ENCODE data around the gene MRPL36. TPM values are rescaled to one million over a fixed set of nuclear protein-coding genes. Genes with fewer than 3 reads are reported as not detected.

Gene MRPL36
- total RNA-seq, 1 experiment from 2014 or later = 61.2 TPM

- TF ChIP-seq STAT6 (CRISPR knock-in tag; conservative IDR thresholded peaks at IDR 0.05; ENCODE audit: low read depth) = no peak
- TF ChIP-seq, protein P1, sequence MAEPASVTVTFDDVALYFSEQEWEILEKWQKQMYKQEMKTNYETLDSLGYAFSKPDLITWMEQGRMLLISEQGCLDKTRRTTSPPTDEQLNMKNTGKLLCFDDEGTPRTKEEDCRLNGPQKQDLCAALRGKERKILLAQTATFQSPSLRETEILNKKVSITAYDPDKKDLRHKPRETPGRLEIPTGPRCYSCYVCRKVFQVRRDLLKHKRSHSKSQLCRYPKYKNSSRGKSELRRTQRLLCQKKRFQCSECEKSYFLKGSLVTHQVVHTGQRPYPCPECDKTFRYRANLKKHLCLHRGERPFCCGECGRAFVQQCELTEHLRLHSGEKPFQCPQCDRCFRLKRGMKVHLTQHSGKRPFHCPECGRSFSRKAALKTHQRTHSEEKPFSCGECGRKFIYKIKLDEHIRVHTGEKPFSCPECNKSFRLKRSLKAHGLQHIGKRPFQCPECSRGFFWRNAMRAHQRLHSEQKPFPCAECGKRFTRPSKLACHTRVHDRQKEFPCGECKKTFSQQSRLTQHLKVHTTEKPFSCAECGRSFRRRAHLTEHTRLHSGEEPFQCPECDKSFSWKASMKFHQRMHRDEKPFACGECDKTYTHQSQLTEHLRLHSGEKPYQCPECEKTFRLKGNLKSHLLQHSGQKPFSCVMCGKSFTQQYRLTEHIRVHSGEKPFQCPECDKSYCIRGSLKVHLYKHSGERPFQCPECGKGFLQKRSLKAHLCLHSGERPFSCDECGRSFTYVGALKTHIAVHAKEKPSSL (CRISPR knock-in tag; conservative IDR thresholded peaks at IDR 0.05) = no peak
- TF ChIP-seq ZNF396 (CRISPR knock-in tag; IDR thresholded peaks at IDR 0.05; ENCODE audit: borderline replicate concordance) = no peak
- TF ChIP-seq TEAD1 (CRISPR knock-in tag; IDR thresholded peaks at IDR 0.05) = no peak
- TF ChIP-seq SMAD4 (CRISPR knock-in tag; IDR thresholded peaks at IDR 0.05) = no peak
- no peak for TF ChIP-seq E2F4 (CRISPR knock-in tag; IDR thresholded peaks at IDR 0.05; ENCODE audit: borderline replicate concordance, low read depth)
Measured at GRCh38 chr5:1836891-1837880, 37.5 kb upstream of the MRPL36 start (continued).

DNA sequence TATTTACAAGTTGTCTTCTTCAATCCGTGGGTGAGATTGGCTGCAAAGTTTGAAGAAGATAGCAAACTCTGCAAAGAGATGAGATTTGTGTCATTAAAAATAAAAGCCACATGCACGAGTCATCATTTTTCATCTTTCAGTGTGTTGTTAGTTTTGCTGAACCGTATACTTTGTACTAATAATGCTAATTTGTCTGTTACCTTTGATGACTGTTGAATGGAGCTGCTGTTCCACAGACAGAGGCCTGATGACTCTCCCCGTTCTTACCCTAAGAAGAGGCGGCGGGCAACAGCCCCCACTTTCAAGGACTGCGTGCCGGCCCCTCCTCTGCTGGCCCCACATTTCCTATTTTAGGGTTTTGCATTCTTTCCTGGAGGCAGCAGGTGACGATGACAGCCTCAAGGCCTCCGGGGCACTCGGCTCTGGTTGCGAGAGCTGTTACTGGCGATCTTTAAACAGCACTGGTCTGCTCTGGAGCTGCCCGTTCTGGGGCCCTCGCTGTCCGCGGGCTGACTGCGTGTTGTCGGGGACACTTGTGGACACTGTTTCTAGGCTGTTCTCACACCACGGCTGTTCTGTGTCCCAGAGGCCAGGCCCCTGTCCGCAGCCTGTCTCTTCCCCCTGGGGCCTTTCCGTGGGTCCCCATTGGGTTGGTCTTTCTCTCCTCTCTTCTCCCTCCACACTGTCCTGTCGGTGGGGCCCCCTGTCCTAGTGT lies 36.7 kb upstream of the MRPL36 start:
- ChIA-PET POLR2A (no interaction called here), CTCF (interaction anchor here (0.6 kb wide), 1 partner anchor 9 kb away, joined by 3 read pairs; no protein-coding TSS in a partner anchor)
- Mint-ChIP-seq H3K36me3 (no peaks in the 10 kb centered on the region), H3K27ac (no peak overlapping the region), H3K4me1 (peaks cover 37% of the 10 kb centered on the region), H3K9me3 (no peaks in the 10 kb centered on the region), H3K4me3 (no peak overlapping the region), H3K27me3 (ENCODE audit: low read depth) (peaks cover 2% of the 10 kb centered on the region)
- ATAC-seq (no peak), DNase-seq (ENCODE audit: low spot score) (no peak)
- TF ChIP-seq PRDM15 (CRISPR knock-in tag; IDR thresholded peaks at IDR 0.05) (no peak), CBFB (CRISPR knock-in tag; IDR thresholded peaks at IDR 0.05; ENCODE audit: low read depth) (no peak), ZNF396 (CRISPR knock-in tag; IDR thresholded peaks at IDR 0.05; ENCODE audit: borderline replicate concordance) (no peak), E2F4 (CRISPR knock-in tag; IDR thresholded peaks at IDR 0.05; ENCODE audit: borderline replicate concordance, low read depth) (no peak), ZNF219 (CRISPR knock-in tag; IDR thresholded peaks at IDR 0.05; ENCODE audit: borderline replicate concordance) (no peak), OVOL2 (CRISPR knock-in tag; IDR thresholded peaks at IDR 0.05; ENCODE audit: borderline replicate concordance) (no peak), ZNF138 (CRISPR knock-in tag; conservative IDR thresholded peaks at IDR 0.05) (no peak), ZNF232 (CRISPR knock-in tag; IDR thresholded peaks at IDR 0.05) (no peak), ESRRA (CRISPR knock-in tag; IDR thresholded peaks at IDR 0.05; ENCODE audit: borderline replicate concordance) (no peak), KAT7 (CRISPR knock-in tag; IDR thresholded peaks at IDR 0.05; ENCODE audit: borderline replicate concordance) (no peak)
